Mucosa of descending colon (tissue), 3 donors: ENCODE data around the gene CELF2. TPM values are rescaled to one million over a fixed set of nuclear protein-coding genes. Genes with fewer than 3 reads are reported as not detected.
"Not testable (repeated sequence)": the region's sequence is repeated elsewhere in the genome, so short reads cannot be mapped to it uniquely, and the experiment has no call there.

Source experiments
- ATAC-seq: fragments of 200-7000 bp; cut with Tn5 transposase; one replicate; pipeline ENCODE4 v1.9.1; 2020; ENCODE audit warnings: mild to moderate bottlenecking, moderate library complexity
- DNase-seq, 3 donors: peaks; one replicate each; pipeline ENCODE4 v3.0.0-alpha.2; 2020
- H3K36me3 ChIP-seq: fragments of 200-600 bp; one replicate; pipeline ENCODE4 v1.8.0; 2021; ENCODE audit warnings: low read depth, mild to moderate bottlenecking
- H3K4me1 ChIP-seq: fragments of 200-600 bp; one replicate; pipeline ENCODE4 v1.8.0; 2021; ENCODE audit warnings: low read depth, mild to moderate bottlenecking
- H3K4me3 ChIP-seq: fragments of 200-600 bp; one replicate; pipeline ENCODE4 v1.8.0; 2021; ENCODE audit warnings: mild to moderate bottlenecking
- H3K9me3 ChIP-seq: fragments of 200-600 bp; one replicate; pipeline ENCODE4 v1.8.0; 2021; ENCODE audit warnings: mild to moderate bottlenecking
- CTCF ChIP-seq: fragments of 200-600 bp; IDR thresholded peaks from one replicate; pipeline ENCODE4 v1.8.0; 2022; ENCODE audit warnings: antibody characterized with exemption, mild to moderate bottlenecking
- intact Hi-C, 2 donors: fragments of 100-400 bp; cut with DNase I in 1 of 2; cut with micrococcal nuclease in 1 of 2; formaldehyde crosslinking; loops; one replicate each; pipeline versions ENCODE4 v1.11.0 to v1.11.1; 2022; cut with DNase I, micrococcal nuclease
- total RNA-seq, 3 donors: library from RNA; stranded (reverse); fragmentation: NEBNext Ultra II Directional in 2 of 3; extraction: Animal tissue kit (Norgen Biotek cat#: 25700) in 2 of 3; gene quantifications; one replicate each; pipeline versions ENCODE4 v1.2.1 to v1.2.4, GENCODE V29; 2021 to 2023
- donor health status: DM: no; HTN: no; CAD: no; lungs with moderate emphysema.
- donor health status: DM: no; HTN: no; CAD: no.
- donor health status: DM: no; HTN: yes; CAD: no.

The CELF2 gene
- total RNA-seq, 3 donors from 2014 or later = 31.4 to 56.5 (median 36.1) TPM

GRCh38 chr10:11364241-11364640 is 346.6 kb downstream of the CELF2 start:
- no peak for TF ChIP-seq CTCF
- no peaks in the 10 kb centered on the region for H3K4me1 ChIP-seq
- H3K4me3 ChIP-seq = no peak overlapping the region
- H3K36me3 ChIP-seq = no peaks in the 10 kb centered on the region
- intact Hi-C loops = no loop called here
- DNase-seq (no peak), ATAC-seq (no peak)
- no peaks in the 10 kb centered on the region for H3K9me3 ChIP-seq

- H3K4me1 ChIP-seq, H3K36me3 ChIP-seq, intact Hi-C loops, ATAC-seq, H3K9me3 ChIP-seq, DNase-seq, H3K4me3 ChIP-seq: not testable (repeated sequence)
Measured at GRCh38 chr10:11366889-11367288, 349.2 kb downstream of the CELF2 start.

GRCh38 chr10:11367505-11367904 is 349.8 kb downstream of the CELF2 start:
- intact Hi-C loops = no loop called here
- Histone ChIP-seq H3K4me1 (no peaks in the 10 kb centered on the region), H3K36me3 (no peaks in the 10 kb centered on the region), H3K4me3 (no peak overlapping the region), H3K9me3 (no peaks in the 10 kb centered on the region)
- ATAC-seq = no peak
- no peak for DNase-seq
- no peak for TF ChIP-seq CTCF

- no peaks in the 10 kb centered on the region for H3K9me3 ChIP-seq
- H3K36me3 ChIP-seq = no peaks in the 10 kb centered on the region
- no peak overlapping the region for H3K4me3 ChIP-seq
- intact Hi-C loops = no loop called here
- H3K4me1 ChIP-seq = no peaks in the 10 kb centered on the region
- DNase-seq (no peak), ATAC-seq (no peak)
- no peak for TF ChIP-seq CTCF
Measured at GRCh38 chr10:11373717-11374171, 356.1 kb downstream of the CELF2 start.

GRCh38 chr10:11377267-11377666 is 359.6 kb downstream of the CELF2 start:
- Histone ChIP-seq H3K4me3 (no peak overlapping the region), H3K4me1 (no peaks in the 10 kb centered on the region), H3K9me3 (no peaks in the 10 kb centered on the region), H3K36me3 (no peaks in the 10 kb centered on the region)
- ATAC-seq (no peak), DNase-seq (no peak)
- no peak for TF ChIP-seq CTCF
- intact Hi-C loops = no loop called here

GRCh38 chr10:11378835-11379234 is 361.2 kb downstream of the CELF2 start:
- no peak for TF ChIP-seq CTCF
- Histone ChIP-seq H3K4me1 (no peaks in the 10 kb centered on the region), H3K4me3 (no peak overlapping the region), H3K36me3 (no peaks in the 10 kb centered on the region), H3K9me3 (no peaks in the 10 kb centered on the region)
- ATAC-seq = no peak
- intact Hi-C loops = no loop called here
- no peak for DNase-seq
